ENCODE measurements around the gene NPHP4. TPM values are rescaled to one million over a fixed set of nuclear protein-coding genes. Genes with fewer than 3 reads are reported as not detected.

Gene NPHP4
- total and polyA plus RNA-seq, 2 donors, result 2.5 to 4.2 TPM

- H3K27me3 ChIP-seq (ENCODE audit: control insufficient read depth in 2 of 2, insufficient read depth in 1 of 2, low read length in 1 of 2), result no peaks in the 10 kb centered on the region
- DNase-seq (ENCODE audit: low read depth in 6 of 9, low spot score in 9 of 9), result no peak
- 96% methylated on average over 9 of the region's 9 CpGs for WGBS
- H3K36me3 ChIP-seq (ENCODE audit: control insufficient read depth in 2 of 2, insufficient read depth in 2 of 2, low read length in 1 of 2), result peaks cover 0 to 6% of the 10 kb centered on the region in 2 donors
- no peaks in the 10 kb centered on the region for H3K9me3 ChIP-seq (ENCODE audit: control insufficient read depth in 2 of 2, insufficient read depth in 1 of 2, low read length in 1 of 2)
- H3K27ac ChIP-seq (ENCODE audit: low read depth in 1 of 2, low read length in 1 of 2), result no peak overlapping the region
- peaks cover 0 to 3% of the 10 kb centered on the region in 2 donors for H3K4me1 ChIP-seq (ENCODE audit: control insufficient read depth in 2 of 2, insufficient read depth in 2 of 2, low read length in 2 of 2)
- H3K4me3 ChIP-seq (ENCODE audit: low read length in 2 of 2), result no peak overlapping the region
Observed at GRCh38 chr1:5937373-5937857, 54.8 kb downstream of the NPHP4 start.

DNA sequence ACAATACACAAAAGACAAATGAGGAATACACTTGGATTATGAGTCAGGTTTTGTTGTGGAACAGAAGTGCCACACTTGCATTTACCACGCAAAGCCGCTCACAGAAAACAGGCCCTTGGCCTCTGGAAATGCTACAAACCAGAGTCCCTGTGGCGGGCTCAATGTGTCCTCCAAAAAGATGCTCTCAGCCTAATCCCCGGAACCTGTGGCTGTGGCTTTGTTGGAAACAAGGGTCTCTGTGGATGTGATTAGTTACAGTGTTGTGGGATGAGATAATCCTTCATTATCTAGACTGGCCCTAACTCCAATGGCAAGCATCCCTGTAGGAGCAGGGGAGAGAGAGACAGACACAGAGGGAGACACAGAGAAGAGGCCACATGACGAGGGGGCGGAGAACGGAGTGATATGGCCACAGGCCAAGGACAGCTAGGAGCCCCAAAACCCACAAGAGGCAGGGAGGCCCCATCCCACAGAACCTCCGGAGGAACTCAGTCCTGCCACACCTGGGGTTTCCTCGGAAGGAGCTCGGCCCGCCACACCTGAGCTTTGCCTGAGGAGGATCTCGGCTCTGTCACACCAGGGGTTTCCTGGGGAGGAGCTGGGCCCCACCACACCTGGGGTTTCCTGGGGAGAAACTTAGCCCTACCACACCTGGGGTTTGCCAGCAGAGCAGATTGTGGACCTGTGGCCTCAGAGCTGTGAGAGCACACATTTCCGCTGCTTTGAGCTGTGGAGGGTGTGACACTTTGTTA, 55.4 kb downstream of the NPHP4 start:
- no peaks in the 10 kb centered on the region for H3K27me3 ChIP-seq (ENCODE audit: control insufficient read depth in 2 of 2, insufficient read depth in 1 of 2, low read length in 1 of 2)
- H3K36me3 ChIP-seq (ENCODE audit: control insufficient read depth in 2 of 2, insufficient read depth in 2 of 2, low read length in 1 of 2), result peaks cover 0 to 8% of the 10 kb centered on the region in 2 donors
- H3K9me3 ChIP-seq (ENCODE audit: control insufficient read depth in 2 of 2, insufficient read depth in 1 of 2, low read length in 1 of 2), result no peaks in the 10 kb centered on the region
- no peak overlapping the region for H3K4me3 ChIP-seq (ENCODE audit: low read length in 2 of 2)
- 85% methylated on average over 13 of the region's 13 CpGs for WGBS
- peaks cover 0 to 3% of the 10 kb centered on the region in 2 donors for H3K4me1 ChIP-seq (ENCODE audit: control insufficient read depth in 2 of 2, insufficient read depth in 2 of 2, low read length in 2 of 2)
- DNase-seq (ENCODE audit: low read depth in 6 of 9, low spot score in 9 of 9), result peak in 2 of 9 donors; percentile 1 to 2
- no peak overlapping the region for H3K27ac ChIP-seq (ENCODE audit: low read depth in 1 of 2, low read length in 1 of 2)

DNA sequence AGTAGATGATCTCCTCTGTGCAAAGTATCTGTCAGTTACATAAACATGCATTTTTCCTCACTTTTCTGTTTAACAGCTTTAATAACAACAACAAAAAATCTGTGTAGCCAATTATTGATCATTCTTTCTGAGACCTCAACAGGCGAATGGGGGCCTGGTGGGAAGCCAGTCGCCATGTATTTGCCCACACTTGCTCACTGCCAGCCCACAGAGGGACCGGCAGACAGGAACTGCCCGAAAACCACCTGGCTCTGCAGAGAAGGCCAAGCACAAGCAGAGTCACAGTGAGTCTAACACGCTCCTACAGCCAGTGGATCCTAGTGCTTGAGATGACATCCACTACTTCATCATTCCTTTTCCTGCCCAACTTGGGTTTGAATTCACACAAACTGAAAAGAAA, 56.1 kb downstream of the NPHP4 start:
- H3K27me3 ChIP-seq (ENCODE audit: control insufficient read depth in 2 of 2, insufficient read depth in 1 of 2, low read length in 1 of 2), result no peaks in the 10 kb centered on the region
- H3K27ac ChIP-seq (ENCODE audit: low read depth in 1 of 2, low read length in 1 of 2), result no peak overlapping the region
- no peak overlapping the region for H3K4me3 ChIP-seq (ENCODE audit: low read length in 2 of 2)
- H3K4me1 ChIP-seq (ENCODE audit: control insufficient read depth in 2 of 2, insufficient read depth in 2 of 2, low read length in 2 of 2), result peaks cover 0 to 3% of the 10 kb centered on the region in 2 donors
- H3K9me3 ChIP-seq (ENCODE audit: control insufficient read depth in 2 of 2, insufficient read depth in 1 of 2, low read length in 1 of 2), result no peaks in the 10 kb centered on the region
- no peak for DNase-seq (ENCODE audit: low read depth in 6 of 9, low spot score in 9 of 9)
- peaks cover 0 to 8% of the 10 kb centered on the region in 2 donors for H3K36me3 ChIP-seq (ENCODE audit: control insufficient read depth in 2 of 2, insufficient read depth in 2 of 2, low read length in 1 of 2)
- 91% methylated on average over 5 of the region's 5 CpGs for WGBS

- H3K9me3 ChIP-seq (ENCODE audit: control insufficient read depth in 2 of 2, insufficient read depth in 1 of 2, low read length in 1 of 2), result no peaks in the 10 kb centered on the region
- no peak overlapping the region for H3K4me3 ChIP-seq (ENCODE audit: low read length in 2 of 2)
- H3K27ac ChIP-seq (ENCODE audit: low read depth in 1 of 2, low read length in 1 of 2), result no peak overlapping the region
- H3K4me1 ChIP-seq (ENCODE audit: control insufficient read depth in 2 of 2, insufficient read depth in 2 of 2, low read length in 2 of 2), result peaks cover 0 to 3% of the 10 kb centered on the region in 2 donors
- H3K36me3 ChIP-seq (ENCODE audit: control insufficient read depth in 2 of 2, insufficient read depth in 2 of 2, low read length in 1 of 2), result peaks cover 2 to 8% of the 10 kb centered on the region in 2 donors
- DNase-seq (ENCODE audit: low read depth in 6 of 9, low spot score in 9 of 9), result no peak
- WGBS, result 90% methylated on average over 6 of the region's 6 CpGs
- H3K27me3 ChIP-seq (ENCODE audit: control insufficient read depth in 2 of 2, insufficient read depth in 1 of 2, low read length in 1 of 2), result no peaks in the 10 kb centered on the region
Observed at GRCh38 chr1:5935026-5935425, 57.2 kb downstream of the NPHP4 start.

GRCh38 chr1:5934058-5934884, 58.0 kb downstream of the NPHP4 start:
- no peak for DNase-seq (ENCODE audit: low read depth in 6 of 9, low spot score in 9 of 9)
- H3K4me3 ChIP-seq (ENCODE audit: low read length in 2 of 2), result no peak overlapping the region
- peaks cover 2 to 8% of the 10 kb centered on the region in 2 donors for H3K36me3 ChIP-seq (ENCODE audit: control insufficient read depth in 2 of 2, insufficient read depth in 2 of 2, low read length in 1 of 2)
- H3K4me1 ChIP-seq (ENCODE audit: control insufficient read depth in 2 of 2, insufficient read depth in 2 of 2, low read length in 2 of 2), result peaks cover 0 to 3% of the 10 kb centered on the region in 2 donors
- no peak overlapping the region for H3K27ac ChIP-seq (ENCODE audit: low read depth in 1 of 2, low read length in 1 of 2)
- 97% methylated on average over 20 of the region's 20 CpGs for WGBS
- no peaks in the 10 kb centered on the region for H3K27me3 ChIP-seq (ENCODE audit: control insufficient read depth in 2 of 2, insufficient read depth in 1 of 2, low read length in 1 of 2)
- H3K9me3 ChIP-seq (ENCODE audit: control insufficient read depth in 2 of 2, insufficient read depth in 1 of 2, low read length in 1 of 2), result no peaks in the 10 kb centered on the region

DNA sequence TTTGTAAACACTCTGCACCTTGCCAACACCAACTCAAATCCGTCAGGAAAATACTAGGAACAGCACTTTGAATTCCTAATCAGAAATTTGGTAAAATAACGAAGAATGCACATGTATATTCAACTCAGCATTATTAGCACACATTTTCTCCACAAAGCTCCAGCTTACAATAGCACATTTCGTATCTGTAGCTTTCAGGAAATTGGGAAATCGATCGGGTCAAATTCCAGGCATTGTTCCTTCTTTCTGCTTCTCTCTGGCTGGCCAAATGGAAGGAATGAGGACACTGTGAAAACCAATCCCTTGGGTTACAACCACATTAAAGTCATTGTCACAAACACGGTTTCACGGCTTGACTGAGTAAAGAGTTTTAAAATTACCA, 58.6 kb downstream of the NPHP4 start:
- Histone ChIP-seq H3K36me3 (ENCODE audit: control insufficient read depth in 2 of 2, insufficient read depth in 2 of 2, low read length in 1 of 2) (peaks cover 2 to 8% of the 10 kb centered on the region in 2 donors), H3K27me3 (ENCODE audit: control insufficient read depth in 2 of 2, insufficient read depth in 1 of 2, low read length in 1 of 2) (no peaks in the 10 kb centered on the region), H3K9me3 (ENCODE audit: control insufficient read depth in 2 of 2, insufficient read depth in 1 of 2, low read length in 1 of 2) (no peaks in the 10 kb centered on the region), H3K4me1 (ENCODE audit: control insufficient read depth in 2 of 2, insufficient read depth in 2 of 2, low read length in 2 of 2) (peaks cover 0 to 3% of the 10 kb centered on the region in 2 donors), H3K4me3 (ENCODE audit: low read length in 2 of 2) (no peak overlapping the region), H3K27ac (ENCODE audit: low read depth in 1 of 2, low read length in 1 of 2) (no peak overlapping the region)
- DNase-seq (ENCODE audit: low read depth in 6 of 9, low spot score in 9 of 9), result no peak
- 93% methylated on average over 7 of the region's 7 CpGs for WGBS

GRCh38 chr1:5933050-5933449, 59.2 kb downstream of the NPHP4 start:
- DNase-seq (ENCODE audit: low read depth in 6 of 9, low spot score in 9 of 9), result no peak
- 96% methylated on average over 6 of the region's 6 CpGs for WGBS
- Histone ChIP-seq H3K27ac (ENCODE audit: low read depth in 1 of 2, low read length in 1 of 2) (no peak overlapping the region), H3K4me3 (ENCODE audit: low read length in 2 of 2) (no peak overlapping the region), H3K27me3 (ENCODE audit: control insufficient read depth in 2 of 2, insufficient read depth in 1 of 2, low read length in 1 of 2) (no peaks in the 10 kb centered on the region), H3K9me3 (ENCODE audit: control insufficient read depth in 2 of 2, insufficient read depth in 1 of 2, low read length in 1 of 2) (no peaks in the 10 kb centered on the region), H3K36me3 (ENCODE audit: control insufficient read depth in 2 of 2, insufficient read depth in 2 of 2, low read length in 1 of 2) (peaks cover 2 to 8% of the 10 kb centered on the region in 2 donors), H3K4me1 (ENCODE audit: control insufficient read depth in 2 of 2, insufficient read depth in 2 of 2, low read length in 2 of 2) (peaks cover 0 to 3% of the 10 kb centered on the region in 2 donors)

DNA sequence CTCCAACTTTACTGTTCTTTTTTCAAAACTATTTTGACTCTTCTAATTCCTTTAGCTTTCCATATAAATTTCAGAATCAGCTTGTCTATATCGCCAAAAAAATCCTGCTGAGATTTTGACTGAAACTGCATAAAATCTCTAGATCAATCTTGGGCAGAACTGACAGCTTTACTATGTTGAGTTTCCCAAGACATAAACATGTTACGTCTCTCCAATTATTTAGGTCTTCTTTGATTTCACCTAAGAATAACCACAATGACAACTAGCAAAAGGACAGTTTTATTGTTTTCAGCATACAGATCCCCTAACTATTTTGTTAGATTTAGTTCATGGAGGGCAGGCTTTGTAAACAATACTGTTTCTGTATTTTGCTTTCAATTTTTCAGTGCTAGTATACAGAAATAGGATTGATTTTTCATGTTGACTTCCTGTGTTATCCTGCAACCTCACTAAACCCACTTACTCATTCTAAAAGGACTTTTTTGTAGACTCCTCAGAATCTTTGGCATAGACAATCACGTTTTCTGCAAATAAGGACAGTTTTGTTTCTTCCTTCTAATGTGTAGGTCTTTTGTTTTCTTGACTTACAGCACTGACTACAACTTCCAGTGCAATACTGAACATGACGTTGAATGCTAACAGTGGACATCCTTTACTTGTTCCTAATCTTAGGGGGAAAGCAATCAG, 63.4 kb downstream of the NPHP4 start:
- Histone ChIP-seq H3K27me3 (ENCODE audit: control insufficient read depth in 2 of 2, insufficient read depth in 1 of 2, low read length in 1 of 2) (no peaks in the 10 kb centered on the region), H3K36me3 (ENCODE audit: control insufficient read depth in 2 of 2, insufficient read depth in 2 of 2, low read length in 1 of 2) (peaks cover 2 to 13% of the 10 kb centered on the region in 2 donors), H3K4me1 (ENCODE audit: control insufficient read depth in 2 of 2, insufficient read depth in 2 of 2, low read length in 2 of 2) (no peaks in the 10 kb centered on the region), H3K9me3 (ENCODE audit: control insufficient read depth in 2 of 2, insufficient read depth in 1 of 2, low read length in 1 of 2) (no peaks in the 10 kb centered on the region), H3K4me3 (ENCODE audit: low read length in 2 of 2) (no peak overlapping the region), H3K27ac (ENCODE audit: low read depth in 1 of 2, low read length in 1 of 2) (no peak overlapping the region)
- 98% methylated on average over 4 of the region's 4 CpGs for WGBS
- no peak for DNase-seq (ENCODE audit: low read depth in 6 of 9, low spot score in 9 of 9)

Data from thymus (tissue), 11 donors.